BE2C (cell line): ENCODE measurements around the gene PAK1IP1. TPM values are rescaled to one million over a fixed set of nuclear protein-coding genes. Genes with fewer than 3 reads are reported as not detected.
"Not testable (repeated sequence)": the region's sequence is repeated elsewhere in the genome, so short reads cannot be mapped to it uniquely, and the experiment has no call there.

Experiments
- DNase-seq: peaks from one replicate; pipeline ENCODE4 v3.0.0-alpha.2; 2020
- H3K27me3 ChIP-seq: fragments of 250-450 bp; sonication (Bioruptor Pico); 2 replicates; pipeline ENCODE4 v1.5.1; 2020; ENCODE audit warnings: mild to moderate bottlenecking
- H3K36me3 ChIP-seq: fragments of 250-450 bp; sonication (Bioruptor Pico); 2 replicates; pipeline ENCODE4 v1.5.1; 2020; ENCODE audit warnings: mild to moderate bottlenecking
- H3K4me1 ChIP-seq: fragments of 250-450 bp; sonication (Bioruptor Pico); 2 replicates; pipeline ENCODE4 v1.5.1; 2020
- H3K4me3 ChIP-seq: 2 replicates; pipeline ENCODE4 v1.5.1; 2011; ENCODE audit warnings: low read depth, low read length
- H3K9me3 ChIP-seq: fragments of 250-450 bp; sonication (Bioruptor Pico); 2 replicates; pipeline ENCODE4 v1.5.1; 2020
- CTCF ChIP-seq: IDR thresholded peaks from 2 replicates; pipeline ENCODE4 v1.5.1; 2012; ENCODE audit warnings: mild to moderate bottlenecking, low read depth, low read length
- polyA plus RNA-seq: library from polyadenylated mRNA; unstranded; fragments of >200 nt; gene quantifications from one replicate; pipeline ENCODE4 v1.2.1, GENCODE V29; 2012; ENCODE audit warnings: low read depth, missing spikeins; ENCODE audit not compliant: insufficient read length, insufficient read depth

Gene PAK1IP1
- polyA plus RNA-seq = 50.2 TPM

- Histone ChIP-seq H3K27me3 (no peaks in the 10 kb centered on the region), H3K4me3 (peak within 1 kb of the TSS; percentile 99), H3K4me1 (no peaks in the 10 kb centered on the region), H3K36me3 (peaks cover 8% of the 10 kb centered on the region), H3K9me3 (no peaks in the 10 kb centered on the region)
- no peak for TF ChIP-seq CTCF
- DNase-seq = peak; percentile 91
Measured at GRCh38 chr6:10694302-10695085, at the start of gene PAK1IP1, which contains the start of gene C6orf52. Gene PAK1IP1, plus strand, starts transcription at chr6:10694972. Its CDS starts 14 bp downstream, at chr6:10694986. Gene C6orf52, minus strand, starts transcription at chr6:10694616. Its CDS starts 7,066 bp downstream, at chr6:10687550.

- no peaks in the 10 kb centered on the region for H3K9me3 ChIP-seq
- H3K4me1 ChIP-seq = no peaks in the 10 kb centered on the region
- no peaks in the 10 kb centered on the region for H3K27me3 ChIP-seq
- TF ChIP-seq CTCF = no peak
- H3K4me3 ChIP-seq = no peak overlapping the region
- H3K36me3 ChIP-seq = no peaks in the 10 kb centered on the region
- no peak for DNase-seq
Measured at GRCh38 chr6:10655508-10656055, 39.2 kb upstream of the PAK1IP1 start.

GRCh38 chr6:10658910-10659698 is 35.7 kb upstream of the PAK1IP1 start:
- Histone ChIP-seq H3K4me3 (peak overlapping the region; percentile 44), H3K4me1 (no peaks in the 10 kb centered on the region), H3K36me3 (no peaks in the 10 kb centered on the region), H3K27me3 (no peaks in the 10 kb centered on the region), H3K9me3 (no peaks in the 10 kb centered on the region)
- DNase-seq = no peak
- TF ChIP-seq CTCF = no peak

- Histone ChIP-seq H3K36me3 (no peaks in the 10 kb centered on the region), H3K4me1 (no peaks in the 10 kb centered on the region), H3K4me3 (peak overlapping the region; percentile 44), H3K9me3 (no peaks in the 10 kb centered on the region), H3K27me3 (no peaks in the 10 kb centered on the region)
- peak; percentile 18 for DNase-seq
- no peak for TF ChIP-seq CTCF
Measured at GRCh38 chr6:10659699-10660348, 34.9 kb upstream of the PAK1IP1 start.

- H3K4me1 ChIP-seq, H3K27me3 ChIP-seq, H3K36me3 ChIP-seq, H3K9me3 ChIP-seq, H3K4me3 ChIP-seq, DNase-seq: not testable (repeated sequence)
Measured at GRCh38 chr6:10660431-10661191, 34.2 kb upstream of the PAK1IP1 start.
